ENCODE data around the gene NUDT8. TPM values are rescaled to one million over a fixed set of nuclear protein-coding genes. Genes with fewer than 3 reads are reported as not detected.
"Not testable (repeated sequence)": the region's sequence is repeated elsewhere in the genome, so short reads cannot be mapped to it uniquely, and the experiment has no call there.

NUDT8 gene
- total and polyA plus RNA-seq, 3 experiments from 2014 or later = 3.5 to 27.9 (median 26.2) TPM

- peak overlapping the region; percentile 86 to 96 (median 91) for H3K4me3 Mint-ChIP-seq
- Histone ChIP-seq H3K27me3 (ENCODE audit: insufficient read depth, low read length, poor library complexity, severe bottlenecking) (no peaks in the 10 kb centered on the region), H3K9me3 (ENCODE audit: low read length) (no peaks in the 10 kb centered on the region), H3K27ac (ENCODE audit: low read depth, low read length) (peak overlapping the region; percentile 57), H3K4me3 (ENCODE audit: low read length) (peak overlapping the region; percentile 72), H3K4me1 (ENCODE audit: insufficient read depth, low read length) (peaks cover 11% of the 10 kb centered on the region), H3K36me3 (ENCODE audit: insufficient read depth, low read length) (no peaks in the 10 kb centered on the region)
- ChIA-PET CTCF (interaction anchor here (1.3 to 7.4 kb wide), 4 partner anchors 9 to 29 kb away, joined by 11 to 88 read pairs (median 70); partner anchors contain the start of genes ACY3 and TBX10), POLR2A (interaction anchor here (1.1 kb wide), 1 partner anchor 19 kb away, joined by 8 read pairs; the partner anchor contains the start of gene ACY3)
- H3K27ac Mint-ChIP-seq = peak overlapping the region in 7 of 8 donors; percentile 83 to 98 (median 91)
- H3K9me3 Mint-ChIP-seq = no peaks in the 10 kb centered on the region
- DNase-seq = peak in 2 of 5 donors; percentile 11 to 16
- H3K27me3 Mint-ChIP-seq = no peaks in the 10 kb centered on the region
- H3K4me1 Mint-ChIP-seq = peaks cover 5 to 7% (median 6%) of the 10 kb centered on the region in 3 donors
- H3K36me3 Mint-ChIP-seq = peaks cover 0 to 2% (median 0%) of the 10 kb centered on the region in 3 donors
Measured at GRCh38 chr11:67630943-67631331, 1.2 kb upstream of the NUDT8 start.

- Histone ChIP-seq H3K27ac (ENCODE audit: low read depth, low read length) (peak overlapping the region; percentile 57), H3K9me3 (ENCODE audit: low read length) (no peaks in the 10 kb centered on the region), H3K27me3 (ENCODE audit: insufficient read depth, low read length, poor library complexity, severe bottlenecking) (no peaks in the 10 kb centered on the region), H3K4me1 (ENCODE audit: insufficient read depth, low read length) (peaks cover 11% of the 10 kb centered on the region), H3K36me3 (ENCODE audit: insufficient read depth, low read length) (no peaks in the 10 kb centered on the region), H3K4me3 (ENCODE audit: low read length) (peak overlapping the region; percentile 72)
- DNase-seq = peak; percentile 85 to 96 (median 95)
- ChIA-PET CTCF (interaction anchor here (1.1 to 7.4 kb wide), 12 partner anchors 9 to 279 kb away, joined by 3 to 88 read pairs (median 7); partner anchors contain the start of genes ACY3 and TBX10), POLR2A (interaction anchor here (0.6 to 1.1 kb wide), 5 partner anchors 16 to 60 kb away, joined by 4 to 8 read pairs (median 5); partner anchors contain the start of gene ACY3)
- Mint-ChIP-seq H3K4me1 (peaks cover 5 to 7% (median 6%) of the 10 kb centered on the region in 3 donors), H3K9me3 (no peaks in the 10 kb centered on the region), H3K27me3 (no peaks in the 10 kb centered on the region), H3K36me3 (peaks cover 0 to 2% (median 0%) of the 10 kb centered on the region in 3 donors), H3K4me3 (peak overlapping the region; percentile 86 to 96 (median 91)), H3K27ac (peak overlapping the region in 7 of 8 donors; percentile 88 to 98 (median 91))
Measured at GRCh38 chr11:67630228-67630942, 648 bp upstream of the NUDT8 start.

GRCh38 chr11:67628710-67629385, 889 bp downstream of the NUDT8 start:
- peak overlapping the region in 3 of 8 donors; percentile 38 to 93 (median 75) for H3K27ac Mint-ChIP-seq
- Histone ChIP-seq H3K9me3 (ENCODE audit: low read length) (no peaks in the 10 kb centered on the region), H3K4me1 (ENCODE audit: insufficient read depth, low read length) (peaks cover 11% of the 10 kb centered on the region), H3K4me3 (ENCODE audit: low read length) (no peak overlapping the region), H3K27ac (ENCODE audit: low read depth, low read length) (peak overlapping the region; percentile 73), H3K36me3 (ENCODE audit: insufficient read depth, low read length) (no peaks in the 10 kb centered on the region), H3K27me3 (ENCODE audit: insufficient read depth, low read length, poor library complexity, severe bottlenecking) (no peaks in the 10 kb centered on the region)
- POLR2A ChIA-PET = interaction anchor here (0.5 to 1.9 kb wide), 6 partner anchors 15 to 1121 kb away, joined by 3 to 7 read pairs (median 5); no protein-coding TSS in a partner anchor
- CTCF ChIA-PET = interaction anchor here (0.8 to 7.4 kb wide), 11 partner anchors 11 to 277 kb away, joined by 3 to 88 read pairs (median 6); partner anchors contain the start of gene ACY3
- no peaks in the 10 kb centered on the region for H3K27me3 Mint-ChIP-seq
- H3K4me3 Mint-ChIP-seq = peak overlapping the region; percentile 38 to 93 (median 58)
- H3K4me1 Mint-ChIP-seq = peaks cover 5 to 7% (median 6%) of the 10 kb centered on the region in 3 donors
- H3K9me3 Mint-ChIP-seq = no peaks in the 10 kb centered on the region
- no peak for DNase-seq
- H3K36me3 Mint-ChIP-seq = peaks cover 0 to 2% (median 0%) of the 10 kb centered on the region in 3 donors

- peak overlapping the region in 2 of 7 donors; percentile 9 to 75 for H3K4me3 Mint-ChIP-seq
- ChIA-PET POLR2A (interaction anchor here (0.9 to 1.9 kb wide), 5 partner anchors 14 to 31 kb away, joined by 3 to 7 read pairs (median 4); no protein-coding TSS in a partner anchor), CTCF (interaction anchor here (1.2 to 7.4 kb wide), 5 partner anchors 14 to 86 kb away, joined by 6 to 88 read pairs (median 61); partner anchors contain the start of gene ACY3)
- H3K27me3 Mint-ChIP-seq = no peaks in the 10 kb centered on the region
- H3K27ac Mint-ChIP-seq = no peak overlapping the region
- no peak overlapping the region for H3K4me3 ChIP-seq (ENCODE audit: low read length)
- H3K9me3 Mint-ChIP-seq = no peaks in the 10 kb centered on the region
- H3K9me3 ChIP-seq (ENCODE audit: low read length) = no peaks in the 10 kb centered on the region
- H3K27ac ChIP-seq (ENCODE audit: low read depth, low read length) = no peak overlapping the region
- peaks cover 11% of the 10 kb centered on the region for H3K4me1 ChIP-seq (ENCODE audit: insufficient read depth, low read length)
- DNase-seq = no peak
- peaks cover 5 to 7% (median 6%) of the 10 kb centered on the region in 3 donors for H3K4me1 Mint-ChIP-seq
- no peaks in the 10 kb centered on the region for H3K27me3 ChIP-seq (ENCODE audit: insufficient read depth, low read length, poor library complexity, severe bottlenecking)
- no peaks in the 10 kb centered on the region for H3K36me3 ChIP-seq (ENCODE audit: insufficient read depth, low read length)
- peaks cover 0 to 2% (median 0%) of the 10 kb centered on the region in 3 donors for H3K36me3 Mint-ChIP-seq
Measured at GRCh38 chr11:67627812-67628624, 1.7 kb downstream of the NUDT8 start.

GRCh38 chr11:67627441-67627811, 2.3 kb downstream of the NUDT8 start:
- H3K36me3 Mint-ChIP-seq = peaks cover 0 to 2% (median 0%) of the 10 kb centered on the region in 3 donors
- no peak overlapping the region for H3K4me3 ChIP-seq (ENCODE audit: low read length)
- ChIA-PET POLR2A (no interaction called here), CTCF (interaction anchor here (6.0 to 7.4 kb wide), 3 partner anchors 13 to 32 kb away, joined by 61 to 88 read pairs (median 80); partner anchors contain the start of gene ACY3)
- no peak overlapping the region for H3K27ac ChIP-seq (ENCODE audit: low read depth, low read length)
- H3K27ac Mint-ChIP-seq = peak overlapping the region in 1 of 8 donors; percentile 12
- no peaks in the 10 kb centered on the region for H3K27me3 Mint-ChIP-seq
- H3K9me3 ChIP-seq (ENCODE audit: low read length) = no peaks in the 10 kb centered on the region
- H3K9me3 Mint-ChIP-seq = no peaks in the 10 kb centered on the region
- H3K4me3 Mint-ChIP-seq = no peak overlapping the region
- H3K4me1 ChIP-seq (ENCODE audit: insufficient read depth, low read length) = peaks cover 11% of the 10 kb centered on the region
- H3K27me3 ChIP-seq (ENCODE audit: insufficient read depth, low read length, poor library complexity, severe bottlenecking) = no peaks in the 10 kb centered on the region
- no peak for DNase-seq
- peaks cover 5 to 7% (median 6%) of the 10 kb centered on the region in 3 donors for H3K4me1 Mint-ChIP-seq
- no peaks in the 10 kb centered on the region for H3K36me3 ChIP-seq (ENCODE audit: insufficient read depth, low read length)

GRCh38 chr11:67626970-67627369, 2.8 kb downstream of the NUDT8 start:
- H3K27me3 ChIP-seq (ENCODE audit: insufficient read depth, low read length, poor library complexity, severe bottlenecking) = no peaks in the 10 kb centered on the region
- Mint-ChIP-seq H3K27ac (peak overlapping the region in 1 of 8 donors; percentile 20), H3K4me1 (peaks cover 5 to 7% (median 6%) of the 10 kb centered on the region in 3 donors), H3K4me3 (no peak overlapping the region), H3K9me3 (no peaks in the 10 kb centered on the region), H3K27me3 (peaks cover 0 to 1% of the 10 kb centered on the region in 2 donors), H3K36me3 (peaks cover 0 to 2% (median 0%) of the 10 kb centered on the region in 3 donors)
- H3K9me3 ChIP-seq (ENCODE audit: low read length) = no peaks in the 10 kb centered on the region
- DNase-seq = no peak
- H3K36me3 ChIP-seq (ENCODE audit: insufficient read depth, low read length) = no peaks in the 10 kb centered on the region
- ChIA-PET POLR2A (no interaction called here), CTCF (interaction anchor here (6.0 to 7.4 kb wide), 3 partner anchors 12 to 33 kb away, joined by 61 to 88 read pairs (median 80); partner anchors contain the start of gene ACY3)
- no peak overlapping the region for H3K27ac ChIP-seq (ENCODE audit: low read depth, low read length)
- no peak overlapping the region for H3K4me3 ChIP-seq (ENCODE audit: low read length)
- H3K4me1 ChIP-seq (ENCODE audit: insufficient read depth, low read length) = peaks cover 11% of the 10 kb centered on the region

GRCh38 chr11:67626131-67626833, 3.5 kb downstream of the NUDT8 start:
- H3K27me3 Mint-ChIP-seq; H3K4me3 ChIP-seq (ENCODE audit: low read length); H3K4me3 Mint-ChIP-seq; H3K9me3 ChIP-seq (ENCODE audit: low read length); POLR2A ChIA-PET; H3K36me3 ChIP-seq (ENCODE audit: insufficient read depth, low read length); H3K4me1 Mint-ChIP-seq; H3K27me3 ChIP-seq (ENCODE audit: insufficient read depth, low read length, poor library complexity, severe bottlenecking); DNase-seq; H3K9me3 Mint-ChIP-seq; H3K36me3 Mint-ChIP-seq; H3K27ac ChIP-seq (ENCODE audit: low read depth, low read length): not testable (repeated sequence)
- H3K4me1 ChIP-seq (ENCODE audit: insufficient read depth, low read length) = peaks cover 11% of the 10 kb centered on the region
- peak overlapping the region in 1 of 8 donors; percentile 20 for H3K27ac Mint-ChIP-seq
- CTCF ChIA-PET = interaction anchor here (6.0 to 7.4 kb wide), 2 partner anchors 12 to 33 kb away, joined by 61 to 88 read pairs; no protein-coding TSS in a partner anchor
